SK-N-SH (cell line): Measurements from ENCODE around the gene PGBD4.

Experiments
- CTCF ChIP-seq: fragments of 200-600 bp; sonication (generic); IDR thresholded peaks from 2 replicates; pipeline ENCODE4 v1.6.1; 2017; ENCODE audit warnings: antibody characterized with exemption, mild to moderate bottlenecking, moderate library complexity
- EP300 ChIP-seq, 2 experiments: IDR thresholded peaks; 2 replicates each; pipeline versions ENCODE4 v1.4.0 to v1.6.1; 2012; ENCODE audit warnings: borderline replicate concordance in 1 of 2, low read depth in 1 of 2, low read length in 1 of 2
- MAX ChIP-seq: IDR thresholded peaks from 2 replicates; pipeline ENCODE4 v1.4.0; 2012; ENCODE audit warnings: low read depth
- RCOR1 ChIP-seq: fragments of 150-350 bp; IDR thresholded peaks from 2 replicates; pipeline ENCODE4 v1.6.1; 2017; ENCODE audit warnings: antibody characterized with exemption, low read length

- TF ChIP-seq RCOR1 = no peak
- no peak for TF ChIP-seq MAX
- TF ChIP-seq CTCF = no peak
- TF ChIP-seq EP300 (IDR thresholded peaks at IDR 0.05; ENCODE audit: borderline replicate concordance in 1 of 2, low read depth in 1 of 2, low read length in 1 of 2) = no peak
These were observed 45.7 kb downstream of the PGBD4 start for GRCh38 chr15:34147371-34148140.
